Heart right ventricle (tissue), 16 donors: ENCODE measurements around the gene OAS1. TPM values are rescaled to one million over a fixed set of nuclear protein-coding genes. Genes with fewer than 3 reads are reported as not detected.

Experiments used
- ATAC-seq, 8 donors: fragments of 200-7000 bp; cut with Tn5 transposase; one replicate each; pipeline ENCODE4 v1.9.1; 2020; ENCODE audit warnings: mild to moderate bottlenecking in 8 of 8, moderate library complexity in 8 of 8, moderate number of reproducible peaks in 1 of 8
- DNase-seq, 2 donors: peaks; one replicate each; pipeline ENCODE4 v3.0.0-alpha.2; 2020
- H3K27ac ChIP-seq, 10 donors: fragments of 200-600 bp; sonication (generic) in 2 of 10; one replicate each; pipeline versions ENCODE4 v1.5.0 to v1.8.0; 2020 to 2022; ENCODE audit warnings: mild to moderate bottlenecking in 3 of 10
- H3K27me3 ChIP-seq, 7 donors: fragments of 200-600 bp; one replicate each; pipeline ENCODE4 v1.8.0; 2021 to 2022; ENCODE audit warnings: mild to moderate bottlenecking in 2 of 7
- H3K36me3 ChIP-seq, 9 donors: fragments of 200-600 bp; sonication (generic) in 1 of 9; one replicate each; pipeline versions ENCODE4 v1.5.0 to v1.8.0; 2020 to 2022; ENCODE audit warnings: mild to moderate bottlenecking in 2 of 9
- H3K4me1 ChIP-seq, 9 donors: fragments of 200-600 bp; sonication (generic) in 1 of 9; one replicate each; pipeline versions ENCODE4 v1.5.0 to v1.8.0; 2020 to 2022; ENCODE audit warnings: mild to moderate bottlenecking in 4 of 9
- H3K4me3 ChIP-seq, 10 donors: fragments of 200-600 bp; sonication (generic) in 2 of 10; one replicate each; pipeline versions ENCODE4 v1.5.0 to v1.8.0; 2020 to 2022; ENCODE audit warnings: mild to moderate bottlenecking in 7 of 10, moderate library complexity in 2 of 10
- H3K9me3 ChIP-seq, 11 donors: fragments of 200-600 bp in 10 of 11; sonication (generic) in 2 of 11; one replicate each; pipeline versions ENCODE4 v1.5.0 to v1.8.0; 2013 to 2022; ENCODE audit warnings: mild to moderate bottlenecking in 2 of 11, control low read depth in 1 of 11, moderate library complexity in 1 of 11
- WGBS, 2 donors: extraction: QIAGEN DNeasy Blood & Tissue Kit; methylation state at CpG; one replicate each; pipeline ENCODE4 v1.1.7; 2013; ENCODE audit warnings: inconsistent platforms in 1 of 2; 5-methylcytosine and 5-hydroxymethylcytosine counted together
- intact Hi-C, 10 donors: fragments of 100-400 bp; cut with DNase I; formaldehyde crosslinking; loops; one replicate each; pipeline versions ENCODE4 v1.11.1 to v1.14.2; 2022
- polyA plus RNA-seq, 2 donors: library from polyadenylated mRNA; stranded (reverse); fragments of 200-250 nt; gene quantifications; one replicate each; pipeline ENCODE4 v1.2.3, GENCODE V29; 2013
- total RNA-seq, 10 donors: library from RNA; stranded (reverse); fragmentation: NEBNext Ultra II Directional in 3 of 10; extraction: Animal tissue kit (Norgen Biotek cat#: 25700) in 3 of 10; gene quantifications; one replicate each; pipeline versions ENCODE4 v1.2.1 to v1.2.4, GENCODE V29; 2021 to 2023
- TF ChIP-seq, protein P1 (sequence below), 9 donors: fragments of 200-600 bp; sonication (generic) in 2 of 9; IDR thresholded peaks; one replicate each; pipeline versions ENCODE4 v1.5.0 to v1.8.0; 2021 to 2022; ENCODE audit warnings: antibody characterized with exemption in 9 of 9, mild to moderate bottlenecking in 5 of 9, moderate library complexity in 1 of 9
- donor health status: Arrhythmogenic right ventricular cardiomyopathy.
- donor health status: ischemic (EF 13 %, LVEDD 7.1; RV severe dilation, severe dysfunction).
- donor health status: healthy with polysubstance abuse.
- donor health status: DM: no; HTN: yes; CAD: no.
- donor health status: DM: no; HTN: no; CAD: no.
- donor health status: ischemic (EF 25% LVEDD 6.9; RV normal size, moderate dysfunction).
- donor health status: ischemic (EF 25% LVEDD 5.7; RV mildly dilated, moderate dysfunction).
- donor health status: healthy.
- donor health status: DM: yes; HTN: yes; CAD: no.
- donor health status: Ischemic cardiomyopathy.
- donor health status: ischemic (EF 35%, LVEDD 5.7; RV mildly dilated, moderate dysfunction).
- donor health status: nonischemic (EF 11% LVEDD 7.7; RV severe dilation, severe dysfunction).
- donor health status: DM: yes; HTN: yes; CAD: no.
- donor health status: PGD.
- donor health status: ischemic (EF 29% LVEDD 5.4; RV normal size, mild dysfunction).
- donor health status: nonischemic (EF 23%, LVEDD 6.1; RV moderate dilation, normal function).

OAS1 gene
- total and polyA plus RNA-seq, 12 donors = 4.1 to 20.3 (median 6.5) TPM

DNA sequence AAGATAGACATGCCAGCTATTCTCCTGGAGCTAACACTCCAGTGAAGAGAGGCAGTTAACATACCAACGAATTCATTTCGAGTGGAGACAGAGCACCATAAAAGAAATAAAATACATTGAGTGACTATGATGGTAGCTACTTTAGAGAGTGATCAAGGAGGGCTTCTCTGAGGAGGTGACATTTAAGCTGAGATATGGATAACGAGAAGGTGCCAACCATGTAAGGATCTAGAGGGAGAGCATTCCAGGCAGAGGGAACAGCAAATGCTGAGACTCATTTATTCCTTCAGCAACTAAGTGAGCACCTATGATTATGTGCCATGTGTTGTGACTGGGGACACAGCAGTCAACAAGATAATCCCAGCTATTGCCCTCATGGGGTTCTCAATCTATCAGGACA, 28.3 kb upstream of the OAS1 start:
- TF ChIP-seq, protein P1, sequence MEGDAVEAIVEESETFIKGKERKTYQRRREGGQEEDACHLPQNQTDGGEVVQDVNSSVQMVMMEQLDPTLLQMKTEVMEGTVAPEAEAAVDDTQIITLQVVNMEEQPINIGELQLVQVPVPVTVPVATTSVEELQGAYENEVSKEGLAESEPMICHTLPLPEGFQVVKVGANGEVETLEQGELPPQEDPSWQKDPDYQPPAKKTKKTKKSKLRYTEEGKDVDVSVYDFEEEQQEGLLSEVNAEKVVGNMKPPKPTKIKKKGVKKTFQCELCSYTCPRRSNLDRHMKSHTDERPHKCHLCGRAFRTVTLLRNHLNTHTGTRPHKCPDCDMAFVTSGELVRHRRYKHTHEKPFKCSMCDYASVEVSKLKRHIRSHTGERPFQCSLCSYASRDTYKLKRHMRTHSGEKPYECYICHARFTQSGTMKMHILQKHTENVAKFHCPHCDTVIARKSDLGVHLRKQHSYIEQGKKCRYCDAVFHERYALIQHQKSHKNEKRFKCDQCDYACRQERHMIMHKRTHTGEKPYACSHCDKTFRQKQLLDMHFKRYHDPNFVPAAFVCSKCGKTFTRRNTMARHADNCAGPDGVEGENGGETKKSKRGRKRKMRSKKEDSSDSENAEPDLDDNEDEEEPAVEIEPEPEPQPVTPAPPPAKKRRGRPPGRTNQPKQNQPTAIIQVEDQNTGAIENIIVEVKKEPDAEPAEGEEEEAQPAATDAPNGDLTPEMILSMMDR (IDR thresholded peaks at IDR 0.05) = no peak
- Histone ChIP-seq H3K27ac (no peak overlapping the region), H3K27me3 (peaks cover 0 to 96% (median 67%) of the 10 kb centered on the region in 7 donors), H3K4me3 (no peak overlapping the region), H3K36me3 (no peaks in the 10 kb centered on the region), H3K4me1 (no peaks in the 10 kb centered on the region), H3K9me3 (no peaks in the 10 kb centered on the region)
- ATAC-seq = no peak
- WGBS, 2 donors = 78 to 83% methylated on average over 3 of the region's 3 CpGs
- intact Hi-C loops = no loop called here
- no peak for DNase-seq

DNA sequence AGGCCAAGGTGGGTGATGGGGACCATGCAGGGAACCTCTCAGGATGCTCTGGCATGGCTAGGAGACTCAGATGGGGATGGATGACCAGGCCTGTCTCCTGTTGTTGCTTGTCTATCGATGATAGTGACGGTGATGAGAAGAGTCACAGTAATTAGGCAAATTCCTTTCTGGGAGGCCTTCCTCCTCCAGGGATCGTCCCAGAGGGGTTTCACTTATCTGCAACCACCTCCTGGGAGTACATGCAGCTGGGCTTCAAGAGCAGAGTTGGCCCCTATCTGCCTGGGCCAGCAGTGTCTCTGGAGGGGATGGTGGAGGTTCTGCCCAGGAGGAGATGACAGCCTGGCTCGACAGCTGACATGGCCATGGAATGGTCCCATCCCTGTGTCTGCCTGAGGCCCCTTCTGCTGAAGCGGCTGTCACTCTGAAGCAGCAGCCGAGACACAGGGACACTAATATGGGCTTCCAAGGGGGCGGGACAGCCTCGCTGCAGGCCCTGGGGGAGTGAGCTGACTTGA, 27.5 kb upstream of the OAS1 start:
- no peak overlapping the region for H3K27ac ChIP-seq
- H3K4me3 ChIP-seq = no peak overlapping the region
- intact Hi-C loops = no loop called here
- no peaks in the 10 kb centered on the region for H3K9me3 ChIP-seq
- H3K4me1 ChIP-seq = no peaks in the 10 kb centered on the region
- TF ChIP-seq, protein P1 (IDR thresholded peaks at IDR 0.05) = no peak
- no peaks in the 10 kb centered on the region for H3K36me3 ChIP-seq
- DNase-seq (no peak), ATAC-seq (no peak)
- WGBS, 2 donors = 24 to 26% methylated on average over 8 of the region's 8 CpGs
- H3K27me3 ChIP-seq = peaks cover 0 to 96% (median 60%) of the 10 kb centered on the region in 7 donors

DNA sequence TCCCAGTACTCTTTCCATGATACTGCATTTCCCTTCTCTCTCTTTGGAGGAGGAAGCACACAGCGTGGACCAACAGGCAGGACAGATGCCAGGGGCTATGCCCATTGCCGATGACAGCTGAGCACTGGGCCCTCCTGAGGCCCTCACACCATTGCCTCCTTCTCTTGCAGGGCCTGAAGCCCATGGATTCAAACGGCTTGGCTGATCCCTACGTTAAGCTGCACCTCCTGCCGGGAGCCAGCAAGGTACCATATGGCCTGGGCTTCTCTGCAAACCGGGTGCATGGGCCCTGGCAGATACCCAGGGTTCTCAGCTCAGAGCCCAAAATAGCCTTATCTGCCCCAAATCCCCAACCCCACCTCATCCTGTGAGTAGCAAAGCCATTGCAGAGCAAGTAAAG, 25.2 kb upstream of the OAS1 start:
- H3K27me3 ChIP-seq = peaks cover 0 to 87% (median 41%) of the 10 kb centered on the region in 7 donors
- DNase-seq (no peak), ATAC-seq (no peak)
- TF ChIP-seq, protein P1 (IDR thresholded peaks at IDR 0.05) = no peak
- H3K27ac ChIP-seq = no peak overlapping the region
- intact Hi-C loops = no loop called here
- H3K4me3 ChIP-seq = no peak overlapping the region
- peaks cover 0 to 10% (median 0%) of the 10 kb centered on the region in 11 donors for H3K9me3 ChIP-seq
- WGBS, 2 donors = 30 to 54% methylated on average over 6 of the region's 6 CpGs
- no peaks in the 10 kb centered on the region for H3K36me3 ChIP-seq
- no peaks in the 10 kb centered on the region for H3K4me1 ChIP-seq

DNA sequence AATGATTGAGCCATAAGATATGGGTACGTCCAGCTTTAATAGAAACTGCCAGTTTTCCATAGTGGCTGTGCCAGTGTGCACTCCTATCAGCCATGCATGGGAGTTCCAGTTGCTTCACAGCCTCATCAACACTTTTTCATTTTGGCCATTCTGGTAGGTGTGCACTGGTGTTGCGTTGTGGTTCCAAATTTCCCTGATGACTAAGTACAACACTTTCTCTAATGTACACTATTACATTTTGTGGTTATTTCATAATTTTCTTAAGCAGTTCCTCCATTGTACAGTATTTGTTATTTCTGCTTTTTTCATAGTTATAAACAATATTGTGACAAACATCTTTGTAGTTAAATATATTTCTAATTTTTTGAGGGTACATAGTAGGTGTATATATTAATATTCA, 21.5 kb upstream of the OAS1 start:
- H3K4me1 ChIP-seq = peaks cover 0 to 10% (median 0%) of the 10 kb centered on the region in 9 donors
- H3K9me3 ChIP-seq = peaks cover 0 to 19% (median 0%) of the 10 kb centered on the region in 11 donors
- ATAC-seq (no peak), DNase-seq (no peak)
- 45 to 69% methylated on average over 2 of the region's 2 CpGs for WGBS, 2 donors
- no peak overlapping the region for H3K27ac ChIP-seq
- intact Hi-C loops = no loop called here
- TF ChIP-seq, protein P1 (IDR thresholded peaks at IDR 0.05) = no peak
- no peak overlapping the region for H3K4me3 ChIP-seq
- H3K36me3 ChIP-seq = no peaks in the 10 kb centered on the region
- peaks cover 0 to 60% (median 7%) of the 10 kb centered on the region in 7 donors for H3K27me3 ChIP-seq
